OCI-LY7 (cell line): ENCODE measurements around the gene CLSTN1.

Experiments
- EZH2phosphoT487 ChIP-seq: fragments of 200-600 bp; sonication (generic); IDR thresholded peaks from 2 replicates; pipeline ENCODE4 v1.6.1; 2018; ENCODE audit warnings: low read depth, borderline replicate concordance, mild to moderate bottlenecking, mixed run types, antibody characterized with exemption, low read length, moderate library complexity, mixed read lengths
- TF ChIP-seq, protein P1 (sequence below): fragments of 200-600 bp; sonication (generic); conservative IDR thresholded peaks from 2 replicates; pipeline ENCODE4 v1.5.1; 2014; ENCODE audit warnings: mild to moderate bottlenecking, antibody characterized with exemption, low read length, moderate library complexity, mixed read lengths

DNA sequence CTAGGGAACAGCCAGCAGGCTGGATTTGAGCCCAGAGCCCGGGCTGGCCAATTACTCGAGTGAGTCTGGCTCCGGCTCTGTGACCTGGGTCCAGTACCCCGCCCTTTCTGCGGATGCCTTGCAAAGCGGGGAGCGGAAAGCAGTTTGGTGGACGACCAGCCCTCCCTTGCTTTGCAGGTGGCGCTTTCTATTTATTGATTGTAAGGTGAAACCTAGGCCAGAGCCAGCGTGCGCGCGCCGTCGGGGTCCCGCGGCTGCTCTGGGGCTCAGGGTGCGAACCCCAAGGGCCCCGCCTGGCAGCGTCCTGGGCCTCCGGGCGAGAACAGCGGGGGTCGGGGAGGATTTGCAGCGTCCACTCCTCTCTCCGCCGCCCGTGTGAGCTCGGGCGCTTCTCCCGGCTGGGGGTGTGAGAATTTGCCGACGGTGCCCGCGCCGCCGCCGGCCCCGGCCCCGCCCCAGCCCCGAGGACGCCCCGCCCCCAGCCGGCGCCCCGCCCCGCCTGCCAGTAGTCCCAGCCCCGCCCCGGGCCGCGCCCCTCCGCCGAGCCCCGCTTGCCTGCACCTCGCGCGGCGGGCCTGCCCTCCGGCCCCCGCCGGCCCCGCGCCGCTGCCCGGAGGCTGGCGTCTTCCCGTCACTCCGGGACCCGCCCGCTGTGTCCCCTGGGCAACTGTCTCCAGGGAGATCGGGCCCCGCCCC, 134.6 kb downstream of the CLSTN1 start:
- TF ChIP-seq, protein P1, sequence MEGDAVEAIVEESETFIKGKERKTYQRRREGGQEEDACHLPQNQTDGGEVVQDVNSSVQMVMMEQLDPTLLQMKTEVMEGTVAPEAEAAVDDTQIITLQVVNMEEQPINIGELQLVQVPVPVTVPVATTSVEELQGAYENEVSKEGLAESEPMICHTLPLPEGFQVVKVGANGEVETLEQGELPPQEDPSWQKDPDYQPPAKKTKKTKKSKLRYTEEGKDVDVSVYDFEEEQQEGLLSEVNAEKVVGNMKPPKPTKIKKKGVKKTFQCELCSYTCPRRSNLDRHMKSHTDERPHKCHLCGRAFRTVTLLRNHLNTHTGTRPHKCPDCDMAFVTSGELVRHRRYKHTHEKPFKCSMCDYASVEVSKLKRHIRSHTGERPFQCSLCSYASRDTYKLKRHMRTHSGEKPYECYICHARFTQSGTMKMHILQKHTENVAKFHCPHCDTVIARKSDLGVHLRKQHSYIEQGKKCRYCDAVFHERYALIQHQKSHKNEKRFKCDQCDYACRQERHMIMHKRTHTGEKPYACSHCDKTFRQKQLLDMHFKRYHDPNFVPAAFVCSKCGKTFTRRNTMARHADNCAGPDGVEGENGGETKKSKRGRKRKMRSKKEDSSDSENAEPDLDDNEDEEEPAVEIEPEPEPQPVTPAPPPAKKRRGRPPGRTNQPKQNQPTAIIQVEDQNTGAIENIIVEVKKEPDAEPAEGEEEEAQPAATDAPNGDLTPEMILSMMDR, result no peak
- no peak for TF ChIP-seq EZH2phosphoT487
